ENCODE results near the gene DNAH17. TPM values are rescaled to one million over a fixed set of nuclear protein-coding genes. Genes with fewer than 3 reads are reported as not detected.

Gene DNAH17
- total RNA-seq, 1 experiment from 2014 or later = 0.13 TPM

GRCh38 chr17:78494696-78495330 lies 82.4 kb downstream of the DNAH17 start:
- H3K27ac Mint-ChIP-seq = 0 out of 7 replicates have a peak overlapping the region, but pooled peaks of 1 of the 3 experiments have one; percentile 40

More at GRCh38 chr17:78494696-78495330, 82.4 kb downstream of the DNAH17 start:
- Histone ChIP-seq H3K56ac (ENCODE audit: insufficient read length, low read depth, low read length) (no peak overlapping the region), H2BK15ac (ENCODE audit: low read depth, low read length) (no peak overlapping the region), H3K18ac (ENCODE audit: insufficient read length, low read depth, low read length) (no peak overlapping the region), H3K4me1 (ENCODE audit: insufficient read depth, low read length) (peaks cover 4% of the 10 kb centered on the region), H3K14ac (ENCODE audit: insufficient read depth, low read length) (no peak overlapping the region), H2BK20ac (ENCODE audit: low read depth, low read length, poor library complexity, severe bottlenecking) (no peak overlapping the region), H3K79me2 (ENCODE audit: insufficient read depth, low read length) (no peaks in the 10 kb centered on the region), H2BK5ac (ENCODE audit: insufficient read length, low read length) (no peak overlapping the region), H3K4ac (ENCODE audit: low read depth, low read length) (no peak overlapping the region), H3K4me2 (ENCODE audit: insufficient read depth, insufficient read length, low read length) (no peak overlapping the region), H2AFZ (ENCODE audit: low read length) (no peak overlapping the region), H3K27ac (ENCODE audit: insufficient read length, low read depth, low read length) (no peak overlapping the region), H2AK5ac (ENCODE audit: insufficient read length, low read length) (no peak overlapping the region), H4K91ac (ENCODE audit: insufficient read length, low read depth, low read length) (no peak overlapping the region), H2BK12ac (ENCODE audit: insufficient read length, low read depth, low read length) (no peak overlapping the region), H3T11ph (ENCODE audit: low read length) (no peak overlapping the region), H2BK120ac (ENCODE audit: low read depth, low read length, poor library complexity, severe bottlenecking) (no peak overlapping the region), H3K9ac (ENCODE audit: extremely low read depth, insufficient read length, low read length) (no peak overlapping the region), H4K8ac (replicated peaks; ENCODE audit: insufficient read length, low read depth, low read length) (no peak overlapping the region), H3K23ac (ENCODE audit: insufficient read length, low read depth, low read length) (no peak overlapping the region), H3K23me2 (ENCODE audit: insufficient read length, low read depth, low read length, poor library complexity, severe bottlenecking) (no peaks in the 10 kb centered on the region), H4K5ac (ENCODE audit: insufficient read length, low read depth, low read length) (no peak overlapping the region), H3K27me3 (ENCODE audit: insufficient read depth, low read length) (no peaks in the 10 kb centered on the region), H3K9me3 (ENCODE audit: control insufficient read depth, low read depth, low read length) (no peaks in the 10 kb centered on the region), H4K20me1 (ENCODE audit: control insufficient read depth, insufficient read depth, insufficient read length) (no peaks in the 10 kb centered on the region), H3K79me1 (ENCODE audit: insufficient read depth, low read depth, low read length, poor library complexity, severe bottlenecking) (no peaks in the 10 kb centered on the region)
- Mint-ChIP-seq H3K9me3 (no peaks in the 10 kb centered on the region), H3K36me3 (ENCODE audit: insufficient read depth in 1 of 3, low read depth in 3 of 3) (no peaks in the 10 kb centered on the region; a peak in 2 of 7 replicates), H3K27me3 (ENCODE audit: low read depth) (peaks cover 16% of the 10 kb centered on the region), H3K4me3 (no peak overlapping the region), H3K4me1 (peaks cover 12 to 15% of the 10 kb centered on the region in 2 experiments)
- no CpG with 5 or more reads among the region's 22 CpGs for WGBS (ENCODE audit: extremely low coverage, insufficient read length, low lambda C conversion rate)
- TF ChIP-seq CTCF (conservative IDR thresholded peaks at IDR 0.05) = no peak
- DNase-seq = no peak

Data from H9 (cell line).